ENCODE results near the gene MYH10.

DNA sequence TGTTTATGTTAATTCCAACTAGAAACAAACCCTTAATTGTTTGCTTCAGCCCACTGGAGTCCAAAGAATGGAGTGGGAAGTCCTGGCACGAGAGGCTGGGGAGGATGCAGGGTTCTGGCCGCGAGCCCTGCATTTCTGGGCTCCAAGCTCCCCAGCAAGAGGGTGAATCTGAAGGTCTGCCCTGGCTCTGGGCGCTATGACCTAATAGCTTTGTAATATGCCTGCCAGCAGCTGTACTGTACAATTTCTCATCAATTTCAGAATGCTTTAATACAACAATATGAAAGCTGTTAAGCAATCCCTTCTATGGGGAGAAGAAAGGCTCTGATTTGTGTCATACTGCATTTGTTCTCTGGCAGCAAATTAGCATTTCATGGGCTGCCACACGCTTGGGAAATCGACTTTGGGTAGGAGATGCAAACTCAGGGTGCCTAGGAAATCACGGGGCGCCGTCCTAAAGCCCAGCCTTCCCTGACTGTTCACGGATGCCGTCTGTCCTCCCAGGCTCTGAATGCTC is 151.0 kb downstream of the MYH10 start:
- TF ChIP-seq CTCF (IDR thresholded peaks at IDR 0.05) (no peak), POLR2A (IDR thresholded peaks at IDR 0.05) (no peak), POLR2AphosphoS5 (IDR thresholded peaks at IDR 0.05) (no peak), EP300 (IDR thresholded peaks at IDR 0.05) (no peak)

All from upper lobe of left lung (tissue), 4 donors.